Neutrophil (primary cell): Measurements from ENCODE around the gene MAPT.

Experiments
- H3K27ac ChIP-seq: fragments of 200-600 bp; sonication (generic); 2 replicates; pipeline ENCODE4 v1.5.1; 2016; ENCODE audit warnings: mild to moderate bottlenecking, moderate library complexity
- H3K27me3 ChIP-seq: fragments of 200-600 bp; sonication (generic); 2 replicates; pipeline ENCODE4 v1.6.0; 2016; ENCODE audit warnings: mild to moderate bottlenecking
- H3K36me3 ChIP-seq: fragments of 200-600 bp; sonication (generic); 2 replicates; pipeline ENCODE4 v1.5.1; 2017
- H3K4me1 ChIP-seq, 2 experiments: fragments of 200-600 bp in 1 of 2; sonication (generic) in 1 of 2; 1 replicate in 1 of 2; 2 replicates in 1 of 2; pipeline versions ENCODE4 v1.5.1 to v1.6.1; 2013 to 2016; ENCODE audit warnings: low read depth in 1 of 2, low read length in 1 of 2, mild to moderate bottlenecking in 1 of 2, moderate library complexity in 1 of 2; ENCODE audit not compliant: control insufficient read depth in 1 of 2, insufficient read depth in 1 of 2
- H3K4me3 ChIP-seq, 2 experiments: fragments of 200-600 bp in 1 of 2; sonication (generic) in 1 of 2; 1 replicate in 1 of 2; 2 replicates in 1 of 2; pipeline ENCODE4 v1.5.1; 2013 to 2016; ENCODE audit warnings: low read depth in 1 of 2, low read length in 1 of 2, mild to moderate bottlenecking in 1 of 2, moderate library complexity in 1 of 2
- H3K9me3 ChIP-seq: fragments of 200-600 bp; sonication (generic); 2 replicates; pipeline ENCODE4 v1.5.1; 2016
- CTCF ChIP-seq: fragments of 200-600 bp; sonication (generic); IDR thresholded peaks from 2 replicates; pipeline ENCODE4 v1.5.1; 2016; ENCODE audit warnings: antibody characterized with exemption

MAPT gene

GRCh38 chr17:45973099-45973780, 78.9 kb downstream of the MAPT start:
- no peak for TF ChIP-seq CTCF
- no peaks in the 10 kb centered on the region for H3K9me3 ChIP-seq
- H3K36me3 ChIP-seq: no peaks in the 10 kb centered on the region
- H3K4me3 ChIP-seq: no peak overlapping the region
- no peaks in the 10 kb centered on the region for H3K4me1 ChIP-seq
- H3K27ac ChIP-seq: no peak overlapping the region
- peaks cover 21% of the 10 kb centered on the region for H3K27me3 ChIP-seq

GRCh38 chr17:45973946-45974859, 79.8 kb downstream of the MAPT start:
- H3K27ac ChIP-seq: no peak overlapping the region
- TF ChIP-seq CTCF: no peak
- H3K4me1 ChIP-seq: no peaks in the 10 kb centered on the region
- H3K9me3 ChIP-seq: no peaks in the 10 kb centered on the region
- H3K4me3 ChIP-seq: no peak overlapping the region
- peaks cover 13% of the 10 kb centered on the region for H3K27me3 ChIP-seq
- no peaks in the 10 kb centered on the region for H3K36me3 ChIP-seq

GRCh38 chr17:45974916-45975630, 80.7 kb downstream of the MAPT start:
- no peaks in the 10 kb centered on the region for H3K9me3 ChIP-seq
- H3K4me1 ChIP-seq: no peaks in the 10 kb centered on the region
- H3K27me3 ChIP-seq: peaks cover 13% of the 10 kb centered on the region
- no peaks in the 10 kb centered on the region for H3K36me3 ChIP-seq
- no peak for TF ChIP-seq CTCF
- H3K27ac ChIP-seq: no peak overlapping the region
- H3K4me3 ChIP-seq: no peak overlapping the region

- no peaks in the 10 kb centered on the region for H3K36me3 ChIP-seq
- no peak overlapping the region for H3K27ac ChIP-seq
- no peak overlapping the region for H3K4me3 ChIP-seq
- H3K27me3 ChIP-seq: peaks cover 10% of the 10 kb centered on the region
- H3K9me3 ChIP-seq: no peaks in the 10 kb centered on the region
- H3K4me1 ChIP-seq: no peaks in the 10 kb centered on the region
- no peak for TF ChIP-seq CTCF
These were observed 81.4 kb downstream of the MAPT start for GRCh38 chr17:45975640-45976295.

GRCh38 chr17:45976391-45976754, 82.0 kb downstream of the MAPT start:
- Histone ChIP-seq H3K27ac (no peak overlapping the region), H3K27me3 (peaks cover 10% of the 10 kb centered on the region), H3K36me3 (no peaks in the 10 kb centered on the region)

More at GRCh38 chr17:45976391-45976754, 82.0 kb downstream of the MAPT start:
- no peak for TF ChIP-seq CTCF
- Histone ChIP-seq H3K9me3 (no peaks in the 10 kb centered on the region), H3K4me1 (no peaks in the 10 kb centered on the region), H3K4me3 (no peak overlapping the region)
